K562 (cell line): Measurements from ENCODE around the gene CELA3B. TPM values are rescaled to one million over a fixed set of nuclear protein-coding genes. Genes with fewer than 3 reads are reported as not detected.

ENCODE experiments used
- LCOR ChIP-seq: sonication (generic); formaldehyde crosslinking; IDR thresholded peaks from 2 replicates; pipeline ENCODE4 v1.8.0; 2022; ENCODE audit warnings: mild to moderate bottlenecking, missing genetic modification reagents
- NCOA6 ChIP-seq: fragments of 450-650 bp; IDR thresholded peaks from 2 replicates; pipeline ENCODE4 v1.6.1; 2017; ENCODE audit warnings: mild to moderate bottlenecking
- RBM34 ChIP-seq: fragments of 200-400 bp; formaldehyde crosslinking; IDR thresholded peaks from 2 replicates; pipeline ENCODE4 v1.6.1; 2018; ENCODE audit warnings: low read length, borderline replicate concordance; ENCODE audit not compliant: insufficient read depth
- SMAD1 ChIP-seq: fragments of 150-350 bp; IDR thresholded peaks from 2 replicates; pipeline ENCODE4 v1.6.1; 2014; ENCODE audit warnings: low read length, low read depth; ENCODE audit not compliant: partially characterized antibody
- STAG1 ChIP-seq: sonication (generic); formaldehyde crosslinking; IDR thresholded peaks from 2 replicates; pipeline ENCODE4 v1.5.0; 2020; ENCODE audit warnings: missing genetic modification reagents, borderline replicate concordance
- TRIM24 ChIP-seq, 2 experiments: fragments of 450-650 bp; IDR thresholded peaks; 2 replicates each; pipeline ENCODE4 v1.6.1; 2016
- ZNF239 ChIP-seq: fragments of 250-450 bp; sonication (Bioruptor Pico); IDR thresholded peaks from 2 replicates; pipeline ENCODE4 v1.4.0; 2020; ENCODE audit warnings: mild to moderate bottlenecking
- ZNF77 ChIP-seq: fragments of 250-450 bp; sonication (Bioruptor Pico); IDR thresholded peaks from 2 replicates; pipeline ENCODE4 v1.5.0; 2020
- polyA plus RNA-seq, 8 experiments: library from polyadenylated mRNA; depleted of rRNA in 4 of 8; stranded (reverse) in 5 of 8; unstranded in 3 of 8; fragments of >200 nt; fragmentation: Nextera tagmentation in 2 of 8; fragmentation: Illumina TruSeq in 1 of 8; extraction: Ambion mirVana in 2 of 8; extraction: Trizol in 1 of 8; gene quantifications; 2 replicates each; pipeline versions ENCODE4 v1.2.1 to v1.2.3, GENCODE V29; 2011 to 2014; ENCODE audit warnings: inconsistent platforms in 1 of 8, missing spikeins in 1 of 8
- total RNA-seq, 7 experiments: library from RNA; depleted of rRNA in 6 of 7; stranded (reverse); fragments of >200 nt in 6 of 7; fragmentation: Illumina TruSeq in 2 of 7; extraction: Trizol in 2 of 7; gene quantifications; 2 replicates each; pipeline versions ENCODE4 v1.2.1 to v1.2.3, GENCODE V29; 2011 to 2021; ENCODE audit warnings: low replicate concordance in 1 of 7
- TF ChIP-seq, protein P1 (sequence below), 2 experiments: fragments of 150-350 bp in 1 of 2; IDR thresholded peaks; 2 replicates each; pipeline ENCODE4 v1.6.1; 2012 to 2016; ENCODE audit warnings: low read depth in 2 of 2, low read length in 2 of 2, mild to moderate bottlenecking in 1 of 2, moderate library complexity in 1 of 2
- TF ChIP-seq, protein P2 (sequence below): fragments of 450-650 bp; IDR thresholded peaks from 2 replicates; pipeline ENCODE4 v1.7.0; 2016; ENCODE audit warnings: borderline replicate concordance

The CELA3B gene
- total and polyA plus RNA-seq, 9 of the 15 experiments (the other 6 are each of a cell fraction or from before 2014, with no cell fraction given): 3.1 TPM; not detected in 8

DNA sequence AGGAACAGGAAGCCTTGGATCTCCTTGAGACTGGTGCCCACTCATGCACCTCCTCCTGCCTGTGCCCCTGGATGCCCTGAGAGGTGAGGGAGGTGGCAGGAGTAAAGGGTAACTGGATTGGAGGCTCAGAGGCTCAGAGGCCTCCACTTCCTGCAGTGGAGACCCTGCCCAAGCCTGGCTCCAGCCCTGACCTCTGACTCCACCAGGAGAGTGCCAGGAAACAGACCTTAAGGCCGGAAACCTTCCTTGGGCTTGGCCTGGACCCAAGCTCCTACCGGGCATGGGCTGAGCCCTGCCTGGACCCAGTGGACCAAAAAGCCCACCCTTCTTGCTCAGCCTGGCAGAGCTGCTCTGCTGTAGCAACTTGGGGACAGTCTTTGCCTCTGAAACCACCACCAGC is 15.0 kb upstream of the CELA3B start (continued):
- TF ChIP-seq, protein P1, sequence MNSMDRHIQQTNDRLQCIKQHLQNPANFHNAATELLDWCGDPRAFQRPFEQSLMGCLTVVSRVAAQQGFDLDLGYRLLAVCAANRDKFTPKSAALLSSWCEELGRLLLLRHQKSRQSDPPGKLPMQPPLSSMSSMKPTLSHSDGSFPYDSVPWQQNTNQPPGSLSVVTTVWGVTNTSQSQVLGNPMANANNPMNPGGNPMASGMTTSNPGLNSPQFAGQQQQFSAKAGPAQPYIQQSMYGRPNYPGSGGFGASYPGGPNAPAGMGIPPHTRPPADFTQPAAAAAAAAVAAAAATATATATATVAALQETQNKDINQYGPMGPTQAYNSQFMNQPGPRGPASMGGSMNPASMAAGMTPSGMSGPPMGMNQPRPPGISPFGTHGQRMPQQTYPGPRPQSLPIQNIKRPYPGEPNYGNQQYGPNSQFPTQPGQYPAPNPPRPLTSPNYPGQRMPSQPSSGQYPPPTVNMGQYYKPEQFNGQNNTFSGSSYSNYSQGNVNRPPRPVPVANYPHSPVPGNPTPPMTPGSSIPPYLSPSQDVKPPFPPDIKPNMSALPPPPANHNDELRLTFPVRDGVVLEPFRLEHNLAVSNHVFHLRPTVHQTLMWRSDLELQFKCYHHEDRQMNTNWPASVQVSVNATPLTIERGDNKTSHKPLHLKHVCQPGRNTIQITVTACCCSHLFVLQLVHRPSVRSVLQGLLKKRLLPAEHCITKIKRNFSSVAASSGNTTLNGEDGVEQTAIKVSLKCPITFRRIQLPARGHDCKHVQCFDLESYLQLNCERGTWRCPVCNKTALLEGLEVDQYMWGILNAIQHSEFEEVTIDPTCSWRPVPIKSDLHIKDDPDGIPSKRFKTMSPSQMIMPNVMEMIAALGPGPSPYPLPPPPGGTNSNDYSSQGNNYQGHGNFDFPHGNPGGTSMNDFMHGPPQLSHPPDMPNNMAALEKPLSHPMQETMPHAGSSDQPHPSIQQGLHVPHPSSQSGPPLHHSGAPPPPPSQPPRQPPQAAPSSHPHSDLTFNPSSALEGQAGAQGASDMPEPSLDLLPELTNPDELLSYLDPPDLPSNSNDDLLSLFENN (IDR thresholded peaks at IDR 0.05; ENCODE audit: low read depth in 2 of 2, low read length in 2 of 2): no peak
- TF ChIP-seq, protein P2, sequence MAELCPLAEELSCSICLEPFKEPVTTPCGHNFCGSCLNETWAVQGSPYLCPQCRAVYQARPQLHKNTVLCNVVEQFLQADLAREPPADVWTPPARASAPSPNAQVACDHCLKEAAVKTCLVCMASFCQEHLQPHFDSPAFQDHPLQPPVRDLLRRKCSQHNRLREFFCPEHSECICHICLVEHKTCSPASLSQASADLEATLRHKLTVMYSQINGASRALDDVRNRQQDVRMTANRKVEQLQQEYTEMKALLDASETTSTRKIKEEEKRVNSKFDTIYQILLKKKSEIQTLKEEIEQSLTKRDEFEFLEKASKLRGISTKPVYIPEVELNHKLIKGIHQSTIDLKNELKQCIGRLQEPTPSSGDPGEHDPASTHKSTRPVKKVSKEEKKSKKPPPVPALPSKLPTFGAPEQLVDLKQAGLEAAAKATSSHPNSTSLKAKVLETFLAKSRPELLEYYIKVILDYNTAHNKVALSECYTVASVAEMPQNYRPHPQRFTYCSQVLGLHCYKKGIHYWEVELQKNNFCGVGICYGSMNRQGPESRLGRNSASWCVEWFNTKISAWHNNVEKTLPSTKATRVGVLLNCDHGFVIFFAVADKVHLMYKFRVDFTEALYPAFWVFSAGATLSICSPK: no peak
- TF ChIP-seq ZNF77 (CRISPR knock-in tag) (no peak), ZNF239 (CRISPR knock-in tag) (no peak), RBM34 (no peak), SMAD1 (no peak), LCOR (CRISPR knock-in tag) (no peak), NCOA6 (no peak), STAG1 (CRISPR knock-in tag) (no peak), TRIM24 (IDR thresholded peaks at IDR 0.05) (no peak)
- TF ChIP-seq, all 486 proteins: peak for 0
